ENCODE measurements around the gene CMTM8.

Gene CMTM8

DNA sequence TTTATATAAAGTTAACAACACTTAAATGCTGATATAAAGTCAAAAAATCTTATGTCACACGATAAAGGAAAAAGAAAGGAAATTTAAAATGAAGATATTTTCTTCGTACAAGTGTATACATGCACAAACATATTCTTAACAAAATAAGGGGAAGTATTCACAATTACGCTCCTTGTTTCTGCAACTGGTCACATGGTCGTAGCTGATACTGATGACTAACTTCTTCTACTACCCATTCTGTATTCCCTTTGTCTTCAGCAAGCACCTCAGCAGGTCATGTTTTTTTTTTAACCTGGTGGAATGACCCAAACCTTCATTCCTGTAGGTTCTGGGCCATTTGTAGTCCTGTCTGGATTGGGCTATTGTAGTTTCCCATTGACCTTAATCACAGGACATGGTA lies 30.0 kb upstream of the CMTM8 start:
- no peak overlapping the region for H3K4me2 ChIP-seq (ENCODE audit: low read length)
- DNase-seq, result no peak
- H2BK5ac ChIP-seq (ENCODE audit: low read depth, low read length, poor library complexity), result no peak overlapping the region
- no peak overlapping the region for H2BK12ac ChIP-seq (ENCODE audit: low read length)
- no peak overlapping the region for H2AFZ ChIP-seq (ENCODE audit: insufficient read depth, low read length, poor library complexity)
- no CpG with 5 or more reads among the region's 4 CpGs for WGBS (ENCODE audit: extremely low coverage, insufficient coverage, insufficient read length)
- no peak overlapping the region for H4K8ac ChIP-seq (ENCODE audit: low read depth, low read length)
- no peaks in the 10 kb centered on the region for H3K79me1 ChIP-seq (ENCODE audit: low read length)
- no peak overlapping the region for H4K91ac ChIP-seq (ENCODE audit: low read depth, low read length)
- H3K9me3 ChIP-seq (ENCODE audit: insufficient read depth, low read depth, low read length), result no peaks in the 10 kb centered on the region
- H3K4ac ChIP-seq (ENCODE audit: low read depth, low read length), result no peak overlapping the region
- H2BK120ac ChIP-seq (ENCODE audit: insufficient read depth, low read length, poor library complexity), result no peak overlapping the region
- H3K27ac ChIP-seq (ENCODE audit: low read depth, low read length), result no peak overlapping the region
- no peak overlapping the region for H3K23ac ChIP-seq (ENCODE audit: low read length)
- no peaks in the 10 kb centered on the region for H3K36me3 ChIP-seq (ENCODE audit: control insufficient read depth in 1 of 2, insufficient read depth in 2 of 2, low read length in 2 of 2)
- no peak overlapping the region for H4K12ac ChIP-seq (ENCODE audit: low read depth, low read length)
- H3K4me1 ChIP-seq (ENCODE audit: control insufficient read depth in 1 of 2, insufficient read depth in 2 of 2, low read length in 2 of 2), result peaks cover 0 to 2% of the 10 kb centered on the region in 2 experiments
- no peak overlapping the region for H2AK5ac ChIP-seq (ENCODE audit: low read length)
- H3K14ac ChIP-seq (ENCODE audit: low read length), result no peak overlapping the region
- no peak overlapping the region for H3K18ac ChIP-seq (ENCODE audit: low read length)
- no peak overlapping the region for H3K9ac ChIP-seq (ENCODE audit: low read length)
- no peaks in the 10 kb centered on the region for H3K79me2 ChIP-seq (ENCODE audit: control insufficient read depth, insufficient read depth, low read length, poor library complexity)
- H3K4me3 ChIP-seq (ENCODE audit: low read depth, low read length), result no peak overlapping the region
- no peaks in the 10 kb centered on the region for H3K27me3 ChIP-seq (ENCODE audit: insufficient read depth, low read length)

DNA sequence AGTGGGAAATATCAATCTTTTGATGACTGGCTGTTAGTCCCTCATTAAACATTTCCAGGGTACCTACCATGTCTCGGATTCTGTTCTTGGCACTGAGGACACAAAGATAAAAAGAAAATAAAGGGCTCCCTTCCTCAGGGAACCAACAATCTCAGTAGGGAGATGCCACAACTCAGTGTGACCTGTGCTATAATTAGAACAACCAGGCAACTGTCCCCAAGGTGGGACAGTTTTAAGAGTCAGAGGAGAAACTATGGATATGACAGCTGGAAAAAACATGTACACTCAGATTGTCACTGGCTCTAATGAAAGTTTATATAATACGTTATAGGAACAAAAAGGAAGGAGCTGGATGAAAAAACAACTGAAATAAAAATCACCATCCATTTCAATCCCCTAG lies 23.3 kb upstream of the CMTM8 start:
- no peak overlapping the region for H3K23ac ChIP-seq (ENCODE audit: low read length)
- no peak overlapping the region for H4K91ac ChIP-seq (ENCODE audit: low read depth, low read length)
- H3K4ac ChIP-seq (ENCODE audit: low read depth, low read length), result no peak overlapping the region
- no peak overlapping the region for H4K12ac ChIP-seq (ENCODE audit: low read depth, low read length)
- no peaks in the 10 kb centered on the region for H3K27me3 ChIP-seq (ENCODE audit: insufficient read depth, low read length)
- no peak overlapping the region for H2BK5ac ChIP-seq (ENCODE audit: low read depth, low read length, poor library complexity)
- H2AK5ac ChIP-seq (ENCODE audit: low read length), result no peak overlapping the region
- H3K14ac ChIP-seq (ENCODE audit: low read length), result no peak overlapping the region
- H3K27ac ChIP-seq (ENCODE audit: low read depth, low read length), result no peak overlapping the region
- no CpG with 5 or more reads among the region's 2 CpGs for WGBS (ENCODE audit: extremely low coverage, insufficient coverage, insufficient read length)
- H3K9ac ChIP-seq (ENCODE audit: low read length), result no peak overlapping the region
- H2BK120ac ChIP-seq (ENCODE audit: insufficient read depth, low read length, poor library complexity), result no peak overlapping the region
- H3K4me1 ChIP-seq (ENCODE audit: control insufficient read depth in 1 of 2, insufficient read depth in 2 of 2, low read length in 2 of 2), result no peaks in the 10 kb centered on the region
- H3K79me2 ChIP-seq (ENCODE audit: control insufficient read depth, insufficient read depth, low read length, poor library complexity), result no peaks in the 10 kb centered on the region
- H3K36me3 ChIP-seq (ENCODE audit: control insufficient read depth in 1 of 2, insufficient read depth in 2 of 2, low read length in 2 of 2), result no peaks in the 10 kb centered on the region
- no peak overlapping the region for H3K18ac ChIP-seq (ENCODE audit: low read length)
- H2AFZ ChIP-seq (ENCODE audit: insufficient read depth, low read length, poor library complexity), result no peak overlapping the region
- no peak overlapping the region for H4K8ac ChIP-seq (ENCODE audit: low read depth, low read length)
- H2BK12ac ChIP-seq (ENCODE audit: low read length), result no peak overlapping the region
- no peaks in the 10 kb centered on the region for H3K79me1 ChIP-seq (ENCODE audit: low read length)
- H3K9me3 ChIP-seq (ENCODE audit: insufficient read depth, low read depth, low read length), result no peaks in the 10 kb centered on the region
- no peak overlapping the region for H3K4me2 ChIP-seq (ENCODE audit: low read length)
- no peak overlapping the region for H3K4me3 ChIP-seq (ENCODE audit: low read depth, low read length)
- DNase-seq, result no peak

DNA sequence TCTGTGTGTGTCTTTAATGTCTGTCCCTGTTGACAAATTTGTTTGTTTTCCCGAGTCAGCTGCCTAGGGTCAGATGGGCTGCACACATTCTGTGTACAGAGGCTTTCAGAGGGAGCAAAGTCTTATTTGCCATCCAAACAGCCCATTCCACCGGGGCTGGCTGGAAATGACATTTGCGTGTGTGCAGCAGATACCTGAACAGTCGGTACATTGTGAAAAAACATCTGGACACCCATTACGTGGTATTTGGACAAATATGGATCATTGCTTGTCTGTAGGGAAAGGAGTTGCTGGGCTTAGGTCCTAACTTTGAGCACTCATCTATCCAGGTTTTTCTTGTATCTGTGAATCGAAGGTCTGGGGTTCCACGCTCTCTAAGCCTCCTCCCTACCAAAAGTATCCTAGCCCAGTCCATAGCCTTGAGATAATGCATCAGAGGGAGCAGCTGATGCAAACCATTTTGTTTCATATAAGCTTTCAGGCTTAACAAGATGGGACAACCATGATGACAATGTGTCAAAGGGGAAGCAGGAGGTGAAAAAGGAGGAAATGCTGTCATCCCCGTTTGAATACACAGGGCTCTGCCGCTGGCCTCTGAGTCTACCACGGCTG lies 22.2 kb upstream of the CMTM8 start:
- DNase-seq, result no peak
- Histone ChIP-seq H2AFZ (ENCODE audit: insufficient read depth, low read length, poor library complexity) (no peak overlapping the region), H3K4me2 (ENCODE audit: low read length) (no peak overlapping the region), H3K4me1 (ENCODE audit: control insufficient read depth in 1 of 2, insufficient read depth in 2 of 2, low read length in 2 of 2) (no peaks in the 10 kb centered on the region), H4K12ac (ENCODE audit: low read depth, low read length) (no peak overlapping the region), H2BK120ac (ENCODE audit: insufficient read depth, low read length, poor library complexity) (no peak overlapping the region), H3K23ac (ENCODE audit: low read length) (no peak overlapping the region), H3K27ac (ENCODE audit: low read depth, low read length) (no peak overlapping the region), H3K79me2 (ENCODE audit: control insufficient read depth, insufficient read depth, low read length, poor library complexity) (no peaks in the 10 kb centered on the region), H4K91ac (ENCODE audit: low read depth, low read length) (no peak overlapping the region), H3K27me3 (ENCODE audit: insufficient read depth, low read length) (no peaks in the 10 kb centered on the region), H3K9ac (ENCODE audit: low read length) (no peak overlapping the region), H4K8ac (ENCODE audit: low read depth, low read length) (no peak overlapping the region), H3K18ac (ENCODE audit: low read length) (no peak overlapping the region), H3K79me1 (ENCODE audit: low read length) (no peaks in the 10 kb centered on the region), H2BK12ac (ENCODE audit: low read length) (no peak overlapping the region), H3K4ac (ENCODE audit: low read depth, low read length) (no peak overlapping the region), H3K4me3 (ENCODE audit: low read depth, low read length) (no peak overlapping the region), H2AK5ac (ENCODE audit: low read length) (no peak overlapping the region), H2BK5ac (ENCODE audit: low read depth, low read length, poor library complexity) (no peak overlapping the region), H3K14ac (ENCODE audit: low read length) (no peak overlapping the region), H3K9me3 (ENCODE audit: insufficient read depth, low read depth, low read length) (no peaks in the 10 kb centered on the region), H3K36me3 (ENCODE audit: control insufficient read depth in 1 of 2, insufficient read depth in 2 of 2, low read length in 2 of 2) (no peaks in the 10 kb centered on the region)
- WGBS (ENCODE audit: extremely low coverage, insufficient coverage, insufficient read length), result no CpG with 5 or more reads among the region's 10 CpGs

DNA sequence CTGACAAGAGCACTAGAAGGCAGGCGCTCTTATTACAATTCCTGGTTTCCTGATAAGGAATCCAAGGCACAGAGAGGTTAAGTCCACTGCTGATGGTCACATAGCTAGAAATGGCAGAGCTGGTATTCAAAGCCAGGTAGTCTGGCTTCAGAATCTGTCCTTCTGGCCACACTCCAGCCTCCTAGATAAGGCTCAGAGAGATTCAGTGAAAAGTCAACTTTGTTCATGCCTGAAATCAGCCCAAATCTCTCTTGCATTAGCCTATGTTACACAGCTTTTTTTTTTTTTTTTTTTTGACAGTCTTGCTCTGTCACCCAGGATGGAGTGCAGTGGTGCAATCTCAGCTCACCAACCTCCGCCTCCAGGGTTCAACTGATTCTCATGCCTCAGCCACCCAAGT lies 21.1 kb upstream of the CMTM8 start:
- H3K23ac ChIP-seq (ENCODE audit: low read length), result no peak overlapping the region
- no peak overlapping the region for H2AFZ ChIP-seq (ENCODE audit: insufficient read depth, low read length, poor library complexity)
- H4K8ac ChIP-seq (ENCODE audit: low read depth, low read length), result no peak overlapping the region
- no peak overlapping the region for H2BK120ac ChIP-seq (ENCODE audit: insufficient read depth, low read length, poor library complexity)
- H4K91ac ChIP-seq (ENCODE audit: low read depth, low read length), result no peak overlapping the region
- no peak for DNase-seq
- H3K4me3 ChIP-seq (ENCODE audit: low read depth, low read length), result no peak overlapping the region
- no peak overlapping the region for H2BK12ac ChIP-seq (ENCODE audit: low read length)
- H2BK5ac ChIP-seq (ENCODE audit: low read depth, low read length, poor library complexity), result no peak overlapping the region
- no peak overlapping the region for H3K4ac ChIP-seq (ENCODE audit: low read depth, low read length)
- H3K27me3 ChIP-seq (ENCODE audit: insufficient read depth, low read length), result no peaks in the 10 kb centered on the region
- H4K12ac ChIP-seq (ENCODE audit: low read depth, low read length), result no peak overlapping the region
- no peak overlapping the region for H3K9ac ChIP-seq (ENCODE audit: low read length)
- H3K9me3 ChIP-seq (ENCODE audit: insufficient read depth, low read depth, low read length), result no peaks in the 10 kb centered on the region
- no peaks in the 10 kb centered on the region for H3K36me3 ChIP-seq (ENCODE audit: control insufficient read depth in 1 of 2, insufficient read depth in 2 of 2, low read length in 2 of 2)
- no peaks in the 10 kb centered on the region for H3K79me2 ChIP-seq (ENCODE audit: control insufficient read depth, insufficient read depth, low read length, poor library complexity)
- H3K4me1 ChIP-seq (ENCODE audit: control insufficient read depth in 1 of 2, insufficient read depth in 2 of 2, low read length in 2 of 2), result no peaks in the 10 kb centered on the region
- no peak overlapping the region for H3K4me2 ChIP-seq (ENCODE audit: low read length)
- H3K79me1 ChIP-seq (ENCODE audit: low read length), result no peaks in the 10 kb centered on the region
- H3K27ac ChIP-seq (ENCODE audit: low read depth, low read length), result no peak overlapping the region
- no peak overlapping the region for H3K14ac ChIP-seq (ENCODE audit: low read length)
- H2AK5ac ChIP-seq (ENCODE audit: low read length), result no peak overlapping the region
- H3K18ac ChIP-seq (ENCODE audit: low read length), result no peak overlapping the region
- WGBS (ENCODE audit: extremely low coverage, insufficient coverage, insufficient read length), result no CpG with 5 or more reads among the region's 2 CpGs

Data from trophoblast cell (in vitro differentiated cells and primary cell).